Activated CD8-positive, alpha-beta memory T cell treated with anti-CD3 and anti-CD28 coated beads, Interleukin-2, amount 50 U/mL, for 24 hours (primary cell): ENCODE results near the gene HIGD1A.

Source experiments
- DNase-seq: peaks from one replicate; pipeline ENCODE4 v3.0.0-alpha.2; 2020; ENCODE audit errors: extremely low read depth

HIGD1A gene

GRCh38 chr3:42735019-42735418 lies 69.3 kb downstream of the HIGD1A start:
- no peak for DNase-seq

- no peak for DNase-seq
Observed at GRCh38 chr3:42734263-42734860, 69.9 kb downstream of the HIGD1A start.

GRCh38 chr3:42733501-42734262 lies 70.6 kb downstream of the HIGD1A start:
- no peak for DNase-seq
